Suprapubic skin (tissue), 4 donors: ENCODE data around the gene RFX2. TPM values are rescaled to one million over a fixed set of nuclear protein-coding genes. Genes with fewer than 3 reads are reported as not detected.

Source experiments
- DNase-seq, 2 donors: peaks; one replicate each; pipeline ENCODE4 v3.0.0-alpha.2; 2019; ENCODE audit warnings: low spot score in 2 of 2
- H3K27ac ChIP-seq: fragments of 200-600 bp; sonication (generic); one replicate; pipeline ENCODE4 v1.5.1; 2019
- H3K27me3 ChIP-seq: fragments of 200-600 bp; sonication (generic); one replicate; pipeline ENCODE4 v1.5.1; 2019
- H3K36me3 ChIP-seq: fragments of 200-600 bp; sonication (generic); one replicate; pipeline ENCODE4 v1.5.1; 2019
- H3K4me1 ChIP-seq: fragments of 200-600 bp; sonication (generic); one replicate; pipeline ENCODE4 v1.5.1; 2019
- H3K4me3 ChIP-seq: fragments of 200-600 bp; sonication (generic); one replicate; pipeline ENCODE4 v1.5.1; 2019; ENCODE audit warnings: mild to moderate bottlenecking
- H3K9me3 ChIP-seq: fragments of 200-600 bp; sonication (generic); one replicate; pipeline ENCODE4 v1.5.1; 2019
- EP300 ChIP-seq: sonication (generic); formaldehyde crosslinking; IDR thresholded peaks from one replicate; pipeline ENCODE4 v1.6.1; 2017; ENCODE audit warnings: antibody characterized with exemption
- POLR2A ChIP-seq, 2 donors: fragments of 450-650 bp; IDR thresholded peaks; one replicate each; pipeline ENCODE4 v1.6.1; 2017; ENCODE audit warnings: antibody characterized with exemption in 2 of 2, mild to moderate bottlenecking in 2 of 2, moderate library complexity in 2 of 2
- POLR2AphosphoS5 ChIP-seq, 3 donors: sonication (generic); formaldehyde crosslinking; IDR thresholded peaks; one replicate each; pipeline ENCODE4 v1.6.1; 2017; ENCODE audit warnings: antibody characterized with exemption in 3 of 3
- WGBS: methylation state at CpG from one replicate; pipeline ENCODE4 v1.1.5; 2018; 5-methylcytosine and 5-hydroxymethylcytosine counted together
- total RNA-seq, 4 donors: library from RNA; depleted of rRNA; stranded (reverse); fragments of >200 nt; gene quantifications; one replicate each; pipeline ENCODE4 v1.1.0, GENCODE V29; 2016
- TF ChIP-seq, protein P1 (sequence below), 2 donors: fragments of 200-600 bp in 1 of 2; fragments of 450-650 bp in 1 of 2; sonication (generic) in 1 of 2; IDR thresholded peaks; one replicate each; pipeline ENCODE4 v1.5.1; 2016 to 2019; ENCODE audit warnings: antibody characterized with exemption in 2 of 2, mild to moderate bottlenecking in 1 of 2, moderate library complexity in 1 of 2

The RFX2 gene
- total RNA-seq, 4 donors from 2014 or later = 28.8 to 62.0 (median 43.5) TPM

DNA sequence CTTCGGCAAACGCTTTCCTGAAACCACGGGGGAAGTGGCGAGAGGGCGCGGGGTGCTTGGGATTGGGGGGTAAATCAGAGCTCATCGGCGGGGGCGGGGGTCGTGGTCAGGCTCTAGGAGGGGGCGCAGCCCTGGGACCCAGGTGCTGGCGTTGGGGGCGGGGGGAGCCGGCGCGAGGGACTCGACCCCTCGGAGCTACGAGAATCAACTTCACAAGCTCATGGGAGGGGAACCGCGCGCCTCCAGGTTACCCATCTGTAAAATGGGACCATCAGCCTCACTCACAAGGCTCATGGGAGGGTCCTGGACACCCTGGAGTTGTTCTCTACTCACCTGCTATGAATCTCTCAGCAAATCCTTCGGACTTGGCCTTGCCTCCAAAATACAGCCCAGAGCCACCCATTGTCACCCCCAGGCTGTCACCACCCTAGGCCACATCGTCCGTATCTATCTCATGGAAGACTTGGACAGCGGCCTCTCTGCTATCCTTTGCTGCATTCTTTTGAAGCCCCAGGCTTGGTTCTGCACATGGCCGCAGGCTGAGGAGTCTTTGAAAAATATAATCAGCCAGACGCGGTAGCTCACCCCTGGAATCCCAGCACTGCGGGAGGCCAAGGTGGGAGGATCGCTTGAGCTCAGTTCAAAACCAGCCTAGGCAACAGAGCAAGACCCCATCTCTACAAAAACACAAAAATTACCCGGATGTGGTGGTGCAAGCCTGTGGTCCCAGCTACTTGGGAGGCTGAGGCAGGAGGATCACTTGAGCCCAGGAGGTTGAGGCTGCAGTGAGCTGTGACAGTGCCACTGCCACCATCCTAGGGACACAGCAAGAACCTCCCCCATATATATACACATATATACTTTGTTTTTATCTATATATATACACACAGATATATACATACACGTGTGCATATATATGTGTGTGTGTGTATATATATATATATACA, 131.4 kb downstream of the RFX2 start:
- Histone ChIP-seq H3K9me3 (no peaks in the 10 kb centered on the region), H3K4me1 (peaks cover 47% of the 10 kb centered on the region)
- 79% methylated on average over 9 of the region's 33 CpGs for WGBS

DNA sequence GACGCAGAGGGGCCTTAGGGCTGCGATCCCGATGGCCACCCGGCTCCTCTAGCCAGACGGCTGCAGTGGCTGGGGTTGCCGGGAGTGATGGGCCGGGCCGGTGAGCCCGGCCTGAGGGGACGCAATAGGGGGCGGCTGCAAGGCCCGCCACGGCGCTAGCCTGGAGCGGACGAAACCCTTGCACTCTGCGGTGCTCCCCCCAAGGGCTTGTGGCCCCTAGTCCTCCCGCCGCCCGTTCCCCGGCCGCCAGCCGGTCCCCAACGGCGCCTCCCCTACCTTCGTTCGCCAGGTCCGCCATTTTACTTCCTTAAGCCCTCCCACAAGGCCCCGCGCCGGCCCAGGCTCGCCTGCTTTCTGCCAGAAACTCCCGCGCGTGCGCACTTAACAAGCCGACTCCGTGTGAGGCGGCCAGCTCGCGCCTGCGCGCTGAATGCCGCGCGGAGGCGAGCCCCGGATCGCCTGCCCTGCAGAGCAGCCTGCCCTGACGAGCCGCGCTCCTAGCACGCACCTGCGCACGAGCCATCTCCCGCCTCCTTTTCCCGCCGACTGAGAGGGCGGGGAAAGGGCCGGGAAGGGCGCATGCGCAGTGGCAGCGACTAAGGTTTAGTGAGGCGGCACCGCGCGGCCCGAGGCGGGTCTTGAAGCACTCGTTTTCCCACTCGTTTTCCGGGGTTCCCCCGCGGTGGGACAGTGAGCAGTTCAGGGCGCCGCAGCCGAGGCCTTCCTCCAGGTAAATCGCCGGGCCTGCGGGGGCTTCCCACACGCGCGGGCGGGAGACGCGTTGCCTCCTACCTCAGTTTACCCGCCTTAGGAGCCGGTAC, 132.3 kb downstream of the RFX2 start, which contains the start of gene RANBP3:
Gene RANBP3 (minus strand): TSS at position 356 of the 821 bp plus-strand sequence. CDS start 58 bp downstream, at position 298.
- WGBS = 0% methylated on average over 4 of the region's 88 CpGs
- H3K4me1 ChIP-seq = peaks cover 47% of the 10 kb centered on the region
- TF ChIP-seq POLR2AphosphoS5 (IDR thresholded peaks at IDR 0.05) = peak in 1 of 3 donors; percentile 68
- TF ChIP-seq EP300 = no peak
- TF ChIP-seq, protein P1, sequence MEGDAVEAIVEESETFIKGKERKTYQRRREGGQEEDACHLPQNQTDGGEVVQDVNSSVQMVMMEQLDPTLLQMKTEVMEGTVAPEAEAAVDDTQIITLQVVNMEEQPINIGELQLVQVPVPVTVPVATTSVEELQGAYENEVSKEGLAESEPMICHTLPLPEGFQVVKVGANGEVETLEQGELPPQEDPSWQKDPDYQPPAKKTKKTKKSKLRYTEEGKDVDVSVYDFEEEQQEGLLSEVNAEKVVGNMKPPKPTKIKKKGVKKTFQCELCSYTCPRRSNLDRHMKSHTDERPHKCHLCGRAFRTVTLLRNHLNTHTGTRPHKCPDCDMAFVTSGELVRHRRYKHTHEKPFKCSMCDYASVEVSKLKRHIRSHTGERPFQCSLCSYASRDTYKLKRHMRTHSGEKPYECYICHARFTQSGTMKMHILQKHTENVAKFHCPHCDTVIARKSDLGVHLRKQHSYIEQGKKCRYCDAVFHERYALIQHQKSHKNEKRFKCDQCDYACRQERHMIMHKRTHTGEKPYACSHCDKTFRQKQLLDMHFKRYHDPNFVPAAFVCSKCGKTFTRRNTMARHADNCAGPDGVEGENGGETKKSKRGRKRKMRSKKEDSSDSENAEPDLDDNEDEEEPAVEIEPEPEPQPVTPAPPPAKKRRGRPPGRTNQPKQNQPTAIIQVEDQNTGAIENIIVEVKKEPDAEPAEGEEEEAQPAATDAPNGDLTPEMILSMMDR (IDR thresholded peaks at IDR 0.05) = no peak
- TF ChIP-seq POLR2A (IDR thresholded peaks at IDR 0.05) = peak in 1 of 2 donors; percentile 47
- H3K27ac ChIP-seq = peak within 1 kb of the TSS; percentile 83
- H3K4me3 ChIP-seq = peak within 1 kb of the TSS; percentile 73
- H3K9me3 ChIP-seq = no peaks in the 10 kb centered on the region
- peaks cover 14% of the 10 kb centered on the region for H3K36me3 ChIP-seq
- no peaks in the 10 kb centered on the region for H3K27me3 ChIP-seq
- peak; percentile 98 to 99 for DNase-seq

More for the DNA sequence above, 131.4 kb downstream of the RFX2 start:
- TF ChIP-seq POLR2AphosphoS5 (IDR thresholded peaks at IDR 0.05) = no peak
- no peak for TF ChIP-seq POLR2A (IDR thresholded peaks at IDR 0.05)
- TF ChIP-seq, protein P1 (IDR thresholded peaks at IDR 0.05) = no peak
- TF ChIP-seq EP300 = no peak
- Histone ChIP-seq H3K4me3 (peak overlapping the region; percentile 73), H3K27ac (peak overlapping the region; percentile 83), H3K27me3 (no peaks in the 10 kb centered on the region), H3K36me3 (peaks cover 6% of the 10 kb centered on the region)
- DNase-seq = no peak

DNA sequence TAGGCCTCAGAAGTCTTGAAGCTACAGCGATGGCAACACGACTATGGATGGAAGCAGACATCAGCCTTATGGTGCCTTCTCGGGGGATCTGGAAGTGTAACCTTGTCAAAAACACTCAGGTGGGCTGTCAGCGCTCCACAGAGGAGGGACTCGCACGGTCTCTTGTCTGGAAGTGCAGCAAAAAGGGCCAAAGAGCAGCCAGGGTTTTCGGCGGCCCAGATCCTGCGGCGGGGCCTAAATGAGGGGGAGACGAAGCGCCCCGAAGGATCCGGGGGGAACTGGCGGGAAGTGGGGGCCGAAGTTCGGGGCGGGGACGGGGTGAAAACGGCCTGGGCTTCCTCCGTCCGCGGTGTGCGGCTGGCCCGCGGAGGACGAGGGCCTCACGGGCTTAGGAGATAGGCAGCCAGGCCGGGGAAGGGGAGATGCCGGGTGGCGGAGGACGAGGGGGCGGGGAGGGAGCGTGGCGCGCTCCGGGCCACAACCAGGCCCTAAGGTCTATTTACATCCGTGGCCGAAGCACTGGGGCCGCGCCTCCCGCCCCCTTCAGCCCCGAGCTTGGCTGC, 133.0 kb downstream of the RFX2 start:
- H3K4me3 ChIP-seq = peak overlapping the region; percentile 73
- H3K27ac ChIP-seq = peak overlapping the region; percentile 83
- DNase-seq = no peak
- peaks cover 15% of the 10 kb centered on the region for H3K36me3 ChIP-seq
- no peak for TF ChIP-seq POLR2A (IDR thresholded peaks at IDR 0.05)
- no peak for TF ChIP-seq POLR2AphosphoS5 (IDR thresholded peaks at IDR 0.05)
- no peak for TF ChIP-seq EP300
- whole genome bisulfite sequencing = under 1% methylated on average over 30 of the region's 43 CpGs
- H3K27me3 ChIP-seq = no peaks in the 10 kb centered on the region
- peaks cover 52% of the 10 kb centered on the region for H3K4me1 ChIP-seq
- H3K9me3 ChIP-seq = no peaks in the 10 kb centered on the region

DNA sequence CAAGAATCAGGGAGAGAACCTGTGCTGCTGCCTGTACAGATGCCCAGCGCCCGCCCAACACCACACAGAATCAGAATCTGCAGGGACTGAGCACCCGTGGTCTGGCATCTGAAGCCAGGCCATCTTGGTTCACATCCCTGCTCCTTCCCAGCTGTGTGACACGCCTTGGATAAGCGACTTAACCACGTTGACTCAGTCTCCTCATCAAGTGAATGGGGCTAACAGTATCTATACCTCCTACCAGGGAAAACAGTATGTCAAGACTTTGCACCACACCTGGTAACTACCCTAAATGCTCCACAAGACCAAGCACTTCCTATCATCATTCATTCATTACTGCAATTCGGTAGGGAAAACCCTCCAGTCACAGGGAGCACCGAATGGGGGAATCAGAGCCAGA, 133.5 kb downstream of the RFX2 start:
- Histone ChIP-seq H3K36me3 (peaks cover 15% of the 10 kb centered on the region), H3K4me3 (peak overlapping the region; percentile 73), H3K27ac (no peak overlapping the region), H3K9me3 (no peaks in the 10 kb centered on the region), H3K27me3 (no peaks in the 10 kb centered on the region), H3K4me1 (peaks cover 57% of the 10 kb centered on the region)
- WGBS = 48% methylated on average over 8 of the region's 8 CpGs
- no peak for DNase-seq
- TF ChIP-seq POLR2A (IDR thresholded peaks at IDR 0.05) = no peak
- TF ChIP-seq, protein P1 (IDR thresholded peaks at IDR 0.05) = no peak
- TF ChIP-seq EP300 = no peak
- no peak for TF ChIP-seq POLR2AphosphoS5 (IDR thresholded peaks at IDR 0.05)

DNA sequence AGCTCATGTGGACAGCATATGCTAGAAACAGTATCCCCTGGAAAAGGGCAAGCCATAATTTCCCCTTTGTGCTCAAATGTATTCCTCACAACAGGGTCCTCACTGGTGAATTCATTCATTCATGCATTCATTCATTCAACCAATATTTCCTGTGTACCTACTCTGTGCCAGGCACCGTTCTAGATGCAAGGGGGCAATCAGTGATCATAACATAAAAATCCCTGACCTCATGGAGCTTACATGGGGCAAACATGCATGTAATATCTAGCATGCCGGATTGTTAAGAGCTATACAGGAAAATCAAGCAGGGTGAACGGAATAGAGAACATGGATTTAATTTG, 134.9 kb downstream of the RFX2 start:
- Histone ChIP-seq H3K27me3 (no peaks in the 10 kb centered on the region), H3K4me3 (no peak overlapping the region), H3K36me3 (peaks cover 15% of the 10 kb centered on the region), H3K9me3 (no peaks in the 10 kb centered on the region), H3K4me1 (peaks cover 57% of the 10 kb centered on the region), H3K27ac (no peak overlapping the region)
- no peak for DNase-seq
- TF ChIP-seq, protein P1 (IDR thresholded peaks at IDR 0.05) = no peak
- TF ChIP-seq EP300 (no peak), POLR2AphosphoS5 (IDR thresholded peaks at IDR 0.05) (no peak), POLR2A (IDR thresholded peaks at IDR 0.05) (no peak)
- WGBS = 85% methylated on average over 3 of the region's 3 CpGs
